GM06990 (cell line): ENCODE data around the gene TPT1.

Experiments used
- DNase-seq: peaks from one replicate; pipeline ENCODE4 v3.0.0-alpha.2; 2011; ENCODE audit not compliant: insufficient read length; ENCODE audit errors: extremely low read depth
- H3K27me3 ChIP-seq: replicated peaks from 2 replicates; pipeline ENCODE4 v1.6.0; 2011; ENCODE audit warnings: low read length; ENCODE audit not compliant: control insufficient read depth, insufficient read depth
- H3K36me3 ChIP-seq: 2 replicates; pipeline ENCODE4 v1.5.1; 2011; ENCODE audit warnings: low read length; ENCODE audit not compliant: control insufficient read depth, insufficient read depth
- H3K4me3 ChIP-seq: replicated peaks from 2 replicates; pipeline ENCODE4 v1.5.1; 2011; ENCODE audit warnings: low read depth, mild to moderate bottlenecking, control low read depth, low read length
- TF ChIP-seq, protein P1 (sequence below): IDR thresholded peaks from 2 replicates; pipeline ENCODE4 v1.5.1; 2011; ENCODE audit warnings: low read length, control low read depth, mild to moderate bottlenecking, inconsistent platforms; ENCODE audit not compliant: insufficient read depth, poor library complexity, severe bottlenecking

Gene TPT1

DNA sequence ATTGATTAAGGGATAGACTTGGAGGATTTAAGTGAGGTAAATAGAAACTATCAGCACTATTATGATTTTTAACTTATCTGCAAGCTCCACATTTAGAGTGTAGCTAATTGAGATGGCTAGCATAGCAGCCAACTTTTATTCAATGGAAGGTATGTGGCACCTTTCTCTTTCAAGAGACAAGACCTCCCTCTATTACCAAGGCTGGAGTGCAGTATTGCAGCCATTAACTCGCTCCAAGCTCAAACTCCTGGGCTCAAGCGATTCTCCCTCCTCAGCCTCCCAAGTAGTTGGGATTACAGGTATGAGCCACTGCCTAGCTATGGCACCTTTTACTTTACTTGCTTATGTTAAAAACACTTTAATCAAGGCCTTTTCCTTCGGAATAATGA, 8.2 kb downstream of the TPT1 start:
- Histone ChIP-seq H3K27me3 (no peaks in the 10 kb centered on the region), H3K4me3 (no peak overlapping the region), H3K36me3 (peaks cover 14% of the 10 kb centered on the region)
- no peak for DNase-seq
- TF ChIP-seq, protein P1, sequence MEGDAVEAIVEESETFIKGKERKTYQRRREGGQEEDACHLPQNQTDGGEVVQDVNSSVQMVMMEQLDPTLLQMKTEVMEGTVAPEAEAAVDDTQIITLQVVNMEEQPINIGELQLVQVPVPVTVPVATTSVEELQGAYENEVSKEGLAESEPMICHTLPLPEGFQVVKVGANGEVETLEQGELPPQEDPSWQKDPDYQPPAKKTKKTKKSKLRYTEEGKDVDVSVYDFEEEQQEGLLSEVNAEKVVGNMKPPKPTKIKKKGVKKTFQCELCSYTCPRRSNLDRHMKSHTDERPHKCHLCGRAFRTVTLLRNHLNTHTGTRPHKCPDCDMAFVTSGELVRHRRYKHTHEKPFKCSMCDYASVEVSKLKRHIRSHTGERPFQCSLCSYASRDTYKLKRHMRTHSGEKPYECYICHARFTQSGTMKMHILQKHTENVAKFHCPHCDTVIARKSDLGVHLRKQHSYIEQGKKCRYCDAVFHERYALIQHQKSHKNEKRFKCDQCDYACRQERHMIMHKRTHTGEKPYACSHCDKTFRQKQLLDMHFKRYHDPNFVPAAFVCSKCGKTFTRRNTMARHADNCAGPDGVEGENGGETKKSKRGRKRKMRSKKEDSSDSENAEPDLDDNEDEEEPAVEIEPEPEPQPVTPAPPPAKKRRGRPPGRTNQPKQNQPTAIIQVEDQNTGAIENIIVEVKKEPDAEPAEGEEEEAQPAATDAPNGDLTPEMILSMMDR: no peak

DNA sequence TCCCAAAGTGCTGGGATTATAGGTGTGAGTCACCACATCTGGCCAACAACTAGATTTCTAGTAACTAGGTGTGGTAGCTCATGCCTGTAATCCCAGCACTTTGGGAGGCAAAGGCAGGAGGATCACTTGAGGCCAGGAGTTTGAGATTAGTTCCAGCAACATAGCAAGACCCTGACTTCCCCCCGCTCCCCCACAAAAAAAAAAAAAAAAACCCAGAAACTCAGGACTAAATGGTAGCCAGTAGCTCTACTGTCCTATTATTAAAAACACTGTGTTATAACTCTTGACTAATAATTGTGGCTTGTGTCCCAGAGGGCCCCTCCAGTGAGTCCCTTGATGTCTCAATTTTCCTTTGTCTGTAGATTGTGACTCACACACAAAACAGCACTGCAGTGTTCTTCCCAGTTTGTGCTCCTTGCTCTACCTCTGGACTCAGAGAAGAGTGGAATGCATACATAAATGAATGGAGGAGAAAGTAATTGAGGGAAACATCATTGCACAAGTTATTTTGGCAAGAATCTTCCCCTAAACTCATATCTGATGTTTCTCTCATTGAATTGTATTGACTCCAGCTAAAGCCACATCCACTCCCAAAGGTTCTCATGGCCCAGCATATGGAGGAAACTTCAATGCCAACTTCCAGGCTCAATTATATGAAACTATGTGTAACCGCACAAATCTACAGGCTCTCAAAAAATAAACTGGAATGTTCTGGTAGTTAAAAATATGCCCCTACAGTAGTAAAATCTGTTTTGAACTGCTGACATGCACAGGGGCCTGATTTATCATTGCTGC, 8.8 kb downstream of the TPT1 start:
- H3K4me3 ChIP-seq: no peak overlapping the region
- TF ChIP-seq, protein P1: no peak
- peaks cover 12% of the 10 kb centered on the region for H3K36me3 ChIP-seq
- DNase-seq: no peak
- H3K27me3 ChIP-seq: no peaks in the 10 kb centered on the region

DNA sequence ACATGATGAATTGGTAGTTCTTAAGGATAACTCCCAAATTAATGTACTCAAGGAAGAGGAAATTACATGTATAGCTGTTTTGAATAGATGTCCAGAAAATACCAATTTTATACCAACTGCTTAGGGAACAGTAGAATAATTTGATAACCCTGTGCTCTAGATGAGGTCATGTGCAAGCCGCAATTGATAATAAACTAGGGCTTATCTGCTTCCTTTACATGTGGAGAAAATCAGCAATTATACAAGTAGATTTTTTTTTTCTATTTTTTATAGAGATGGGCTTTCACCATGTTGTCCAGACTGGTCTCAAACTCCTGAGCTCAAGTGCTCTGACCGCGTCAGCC, 9.3 kb downstream of the TPT1 start:
- no peak for DNase-seq
- Histone ChIP-seq H3K36me3 (peaks cover 12% of the 10 kb centered on the region), H3K4me3 (no peak overlapping the region), H3K27me3 (no peaks in the 10 kb centered on the region)
- TF ChIP-seq, protein P1: no peak

DNA sequence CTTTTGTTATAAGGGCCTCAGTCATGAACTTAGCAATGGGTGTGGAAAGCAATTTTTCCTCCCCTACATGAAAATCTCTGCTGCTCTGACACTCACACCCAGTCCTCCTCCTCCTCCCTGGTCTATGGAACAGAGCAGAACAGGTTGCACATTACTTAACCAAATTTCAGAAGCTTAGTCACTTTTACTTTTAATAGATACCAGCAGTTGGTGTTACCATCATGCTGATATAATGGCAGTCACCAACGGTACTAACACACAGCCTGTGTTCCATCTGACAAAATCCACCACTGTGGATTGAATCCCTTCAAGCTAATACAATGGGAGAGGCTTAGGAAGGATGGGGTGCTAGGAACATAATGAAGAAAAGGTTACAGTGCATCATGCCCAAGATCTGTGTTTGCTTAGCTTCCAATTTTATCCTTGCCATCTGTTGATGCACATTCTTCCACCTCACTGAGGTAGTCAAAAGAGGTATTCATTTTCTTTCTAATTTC, 9.8 kb downstream of the TPT1 start:
- Histone ChIP-seq H3K4me3 (no peak overlapping the region), H3K36me3 (peaks cover 8% of the 10 kb centered on the region), H3K27me3 (no peaks in the 10 kb centered on the region)
- TF ChIP-seq, protein P1: no peak
- no peak for DNase-seq

DNA sequence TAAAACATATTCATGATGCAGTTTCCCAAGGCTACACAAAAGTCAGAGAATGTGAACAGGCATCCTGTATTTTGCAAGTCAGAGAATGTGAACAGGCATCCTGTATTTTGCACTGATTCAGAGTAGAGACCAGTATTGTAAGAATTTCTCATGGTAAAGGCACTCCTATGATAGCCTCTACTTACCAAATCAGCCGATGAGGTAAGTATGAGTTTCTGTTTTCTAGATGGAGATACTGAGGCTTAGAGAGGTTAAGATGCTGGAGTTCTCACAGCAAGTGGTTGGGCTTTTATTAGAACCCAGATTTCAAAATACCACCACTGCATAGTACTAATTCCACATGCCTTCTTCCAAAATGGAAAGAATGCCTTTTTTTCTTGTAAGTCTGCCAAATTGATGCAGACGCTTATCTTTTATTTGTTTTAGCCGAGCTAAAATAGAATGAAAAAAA, 12.3 kb downstream of the TPT1 start:
- no peak overlapping the region for H3K4me3 ChIP-seq
- no peak for DNase-seq
- no peaks in the 10 kb centered on the region for H3K36me3 ChIP-seq
- no peaks in the 10 kb centered on the region for H3K27me3 ChIP-seq
- TF ChIP-seq, protein P1: no peak
